ENCODE measurements around the gene MYADM.

Gene MYADM

GRCh38 chr19:53915000-53915399, 47.3 kb downstream of the MYADM start:
- no peak for DNase-seq (ENCODE audit: low read depth)

- DNase-seq (ENCODE audit: low read depth): no peak
Measured at GRCh38 chr19:53916004-53916403, 48.3 kb downstream of the MYADM start.

GRCh38 chr19:53917356-53917755, 49.7 kb downstream of the MYADM start:
- no peak for DNase-seq (ENCODE audit: low read depth)
